GM12878 (cell line): ENCODE data around the gene WDR19. TPM values are rescaled to one million over a fixed set of nuclear protein-coding genes. Genes with fewer than 3 reads are reported as not detected.

Experiments
- ATAC-seq: fragments of 200-7000 bp; cut with Tn5 transposase; 3 replicates; pipeline ENCODE4 v1.9.1; 2020; ENCODE audit warnings: mild to moderate bottlenecking, moderate library complexity
- BruUV-seq: library from RNA; stranded (reverse); fragments of 400-500 nt; replicated peaks from 2 replicates; lab custom pipeline; 2021; lab: Mats Ljungman, UMichigan
- CTCF ChIA-PET: fragments of 300-600 bp; sonication (Branson Sonifier 250); formaldehyde crosslinking; extraction: SDS; loops from one replicate; lab custom pipeline; 2021; ENCODE audit warnings: inconsistent platforms; lab: Yijun Ruan, JAX
- POLR2A ChIA-PET: fragments of 350-600 bp; formaldehyde crosslinking; extraction: SDS; loops from one replicate; lab custom pipeline; 2021; ENCODE audit warnings: inconsistent platforms; lab: Charles Lee
- RAD21 ChIA-PET: fragments of 300-600 bp; sonication (Branson Sonifier 250); formaldehyde crosslinking; loops from one replicate; lab custom pipeline; 2023; ENCODE audit warnings: antibody characterized with exemption; ENCODE audit not compliant: unreplicated experiment; lab: Charles Lee
- SMC1A ChIA-PET: fragments of 300-600 bp; sonication (Branson Sonifier 250); formaldehyde crosslinking; loops from one replicate; lab custom pipeline; 2023; ENCODE audit not compliant: unreplicated experiment, uncharacterized antibody; lab: Charles Lee
- DNase-seq: peaks from one replicate; pipeline ENCODE4 v3.0.0-alpha.2; 2011; ENCODE audit warnings: low read depth, low spot score
- FAIRE-seq: peaks from 3 replicates; lab custom pipeline; 2011; peaks lifted over from hg19 to GRCh38; lab: Jason Lieb, UNC
- H2AFZ ChIP-seq: 2 replicates; pipeline ENCODE4 v1.6.0; 2011; ENCODE audit warnings: low read depth, low read length, control low read depth; ENCODE audit not compliant: control insufficient read depth
- H3K27ac ChIP-seq: 2 replicates; pipeline ENCODE4 v1.5.1; 2011; ENCODE audit warnings: control low read depth; ENCODE audit not compliant: control insufficient read depth, insufficient read depth
- H3K27me3 ChIP-seq, 2 experiments: replicated peaks in 1 of 2; 2 replicates each; pipeline versions ENCODE4 v1.6.0 to v1.6.1; 2011; ENCODE audit warnings: low read length in 1 of 2; ENCODE audit not compliant: control insufficient read depth in 2 of 2, insufficient read depth in 2 of 2
- H3K36me3 ChIP-seq, 2 experiments: 2 replicates each; pipeline ENCODE4 v1.5.1; 2011; ENCODE audit warnings: low read length in 1 of 2; ENCODE audit not compliant: control insufficient read depth in 2 of 2, insufficient read depth in 2 of 2
- H3K4me1 ChIP-seq: 2 replicates; pipeline ENCODE4 v1.6.1; 2011; ENCODE audit warnings: mild to moderate bottlenecking, low read length, moderate library complexity, mixed read lengths; ENCODE audit not compliant: control insufficient read depth, insufficient read depth
- H3K4me2 ChIP-seq: 2 replicates; pipeline ENCODE4 v1.6.0; 2011; ENCODE audit warnings: control low read depth; ENCODE audit not compliant: control insufficient read depth, insufficient read depth
- H3K4me3 ChIP-seq: fragments of 200-600 bp; sonication (generic); 2 replicates; pipeline ENCODE4 v1.5.1; 2016
- H3K79me2 ChIP-seq: 2 replicates; pipeline ENCODE4 v1.6.0; 2011; ENCODE audit warnings: low read length; ENCODE audit not compliant: control insufficient read depth, insufficient read depth
- H3K9ac ChIP-seq: 2 replicates; pipeline ENCODE4 v1.8.0; 2011; ENCODE audit warnings: low read length, control low read depth, mixed read lengths; ENCODE audit not compliant: control insufficient read depth, insufficient read depth
- H3K9me3 ChIP-seq: replicated peaks from 3 replicates; pipeline ENCODE4 v1.5.1; 2011; ENCODE audit warnings: mild to moderate bottlenecking, low read length; ENCODE audit not compliant: control insufficient read depth, insufficient read depth
- H4K20me1 ChIP-seq: 2 replicates; pipeline ENCODE4 v1.6.0; 2011; ENCODE audit not compliant: control insufficient read depth, insufficient read depth
- ASH2L ChIP-seq: fragments of 300-600, 200-600 bp; sonication (generic); IDR thresholded peaks from 2 replicates; pipeline ENCODE4 v1.6.1; 2017; ENCODE audit warnings: low read depth, mild to moderate bottlenecking, borderline replicate concordance
- BCL11A ChIP-seq: IDR thresholded peaks from 2 replicates; pipeline ENCODE4 v1.6.1; 2011; ENCODE audit warnings: low read depth, low read length
- BRCA1 ChIP-seq: IDR thresholded peaks from 2 replicates; pipeline ENCODE4 v1.6.1; 2011; ENCODE audit warnings: low read depth, low read length, improper control_type of control experiment
- CEBPB ChIP-seq, 2 experiments: fragments of 150-350 bp in 1 of 2; IDR thresholded peaks; 2 replicates each; pipeline ENCODE4 v1.6.1; 2012 to 2014; ENCODE audit warnings: low read depth in 2 of 2, low read length in 2 of 2, borderline replicate concordance in 1 of 2, inconsistent platforms in 1 of 2
- CHD2 ChIP-seq: IDR thresholded peaks from 2 replicates; pipeline ENCODE4 v1.6.1; 2011; ENCODE audit warnings: low read depth, low read length, improper control_type of control experiment, borderline replicate concordance
- GABPA ChIP-seq: IDR thresholded peaks from 2 replicates; pipeline ENCODE4 v1.6.1; 2014; ENCODE audit warnings: antibody characterized with exemption, low read depth, mild to moderate bottlenecking, inconsistent platforms
- KAT2A ChIP-seq: conservative IDR thresholded peaks from 2 replicates; pipeline ENCODE4 v1.6.1; 2011; ENCODE audit warnings: low read depth, low read length; ENCODE audit not compliant: control insufficient read depth
- LARP7 ChIP-seq: fragments of 450-650 bp; IDR thresholded peaks from 2 replicates; pipeline ENCODE4 v1.6.1; 2017; ENCODE audit warnings: mild to moderate bottlenecking
- NR2F1 ChIP-seq: fragments of 450-650 bp; conservative IDR thresholded peaks from 2 replicates; pipeline ENCODE4 v1.6.1; 2017; ENCODE audit warnings: mild to moderate bottlenecking
- PKNOX1 ChIP-seq: fragments of 450-650 bp; IDR thresholded peaks from 2 replicates; pipeline ENCODE4 v1.6.1; 2016; ENCODE audit warnings: mild to moderate bottlenecking
- RB1 ChIP-seq: fragments of 450-650 bp; formaldehyde crosslinking; IDR thresholded peaks from 2 replicates; pipeline ENCODE4 v1.6.1; 2017; ENCODE audit warnings: mild to moderate bottlenecking, borderline replicate concordance
- ZNF384 ChIP-seq: IDR thresholded peaks from 2 replicates; pipeline ENCODE4 v1.6.1; 2012; ENCODE audit warnings: low read depth, mild to moderate bottlenecking, low read length, improper control_type of control experiment, borderline replicate concordance
- WGBS: methylation state at CpG from one replicate; pipeline ENCODE4 v1.1.6; 2016; ENCODE audit warnings: low lambda C conversion rate; ENCODE audit not compliant: insufficient replicate concordance, insufficient coverage; ENCODE audit errors: missing lambda C conversion rate; 5-methylcytosine and 5-hydroxymethylcytosine counted together
- in situ Hi-C: fragments of 300-500 bp; cut with MboI; formaldehyde crosslinking; loops from 9 replicates; pipeline ENCODE4 v1.14.3; 2018; ENCODE audit warnings: mixed read lengths
- intact Hi-C: fragments of 100-400 bp; cut with micrococcal nuclease; formaldehyde crosslinking; loops from one replicate; pipeline ENCODE4 v1.14.2; 2022; ENCODE audit not compliant: unreplicated experiment
- polyA plus RNA-seq, 11 experiments: library from polyadenylated mRNA; depleted of rRNA in 4 of 11; unstranded in 6 of 11; stranded (reverse) in 5 of 11; fragments of >200 nt; fragmentation: Nextera tagmentation in 4 of 11; fragmentation: Illumina TruSeq in 1 of 11; extraction: Ambion mirVana in 4 of 11; extraction: Trizol in 1 of 11; gene quantifications; 1 replicate in 1 of 11; 2 replicates in 10 of 11; pipeline versions ENCODE4 v1.2.1 to v1.2.3, GENCODE V29; 2011 to 2016; ENCODE audit warnings: inconsistent platforms in 2 of 11, missing spikeins in 2 of 11, low read depth in 1 of 11
- total RNA-seq, 4 experiments: library from RNA; depleted of rRNA in 3 of 4; stranded (reverse); fragments of >200 nt in 3 of 4; fragmentation: Illumina TruSeq in 1 of 4; extraction: Trizol in 1 of 4; gene quantifications; 2 replicates each; pipeline versions ENCODE4 v1.2.1 to v1.2.3, GENCODE V29; 2013 to 2021

The WDR19 gene
- total and polyA plus RNA-seq, 10 of the 15 experiments (the other 5 are each of a cell fraction or from before 2014, with no cell fraction given): 3.5 to 15.4 (median 7.3) TPM

GRCh38 chr4:39233114-39233513, 50.8 kb downstream of the WDR19 start:
- Histone ChIP-seq H3K4me1 (no peaks in the 10 kb centered on the region), H3K27ac (no peak overlapping the region), H3K4me2 (no peak overlapping the region), H3K27me3 (no peaks in the 10 kb centered on the region), H3K9me3 (no peaks in the 10 kb centered on the region), H2AFZ (no peak overlapping the region), H4K20me1 (no peaks in the 10 kb centered on the region), H3K9ac (no peak overlapping the region), H3K4me3 (no peak overlapping the region), H3K36me3 (no peaks in the 10 kb centered on the region; a peak in 1 of 4 replicates), H3K79me2 (no peaks in the 10 kb centered on the region)
- TF ChIP-seq CHD2: no peak
- no peak for TF ChIP-seq CEBPB (IDR thresholded peaks at IDR 0.05; ENCODE audit: borderline replicate concordance in 1 of 2, low read depth in 2 of 2, low read length in 2 of 2)
- no peak for TF ChIP-seq GABPA
- TF ChIP-seq NR2F1: no peak
- no peak for TF ChIP-seq BRCA1
- no peak for TF ChIP-seq ASH2L
- TF ChIP-seq RB1: no peak
- no peak for TF ChIP-seq BCL11A
- TF ChIP-seq ZNF384: no peak
- no peak for TF ChIP-seq LARP7
- TF ChIP-seq KAT2A: no peak
- no peak for TF ChIP-seq PKNOX1
- intact Hi-C loops (no loop called here), in situ Hi-C loops (no loop called here)
- DNase-seq (no peak), FAIRE-seq (no peak), ATAC-seq (no peak)
- RAD21 ChIA-PET: no interaction called here
- CTCF ChIA-PET: interaction anchor here (0.8 kb wide), 1 partner anchor 205 kb away, joined by 3 read pairs; no protein-coding TSS in a partner anchor
- 81% methylated on average over 2 of the region's 2 CpGs for WGBS
- POLR2A ChIA-PET: interaction anchor here (1.6 kb wide), 1 partner anchor 9 kb away, joined by 3 read pairs; no protein-coding TSS in a partner anchor
- BruUV-seq: no TSS peak
- SMC1A ChIA-PET: interaction anchor here (1.0 to 1.5 kb wide), 5 partner anchors 17 to 199 kb away, joined by 3 to 7 read pairs (median 4); no protein-coding TSS in a partner anchor
